Measurements from ENCODE around the gene RIN3. TPM values are rescaled to one million over a fixed set of nuclear protein-coding genes. Genes with fewer than 3 reads are reported as not detected.

Gene RIN3
- total RNA-seq, 1 donor from 2014 or later = 70.6 TPM

DNA sequence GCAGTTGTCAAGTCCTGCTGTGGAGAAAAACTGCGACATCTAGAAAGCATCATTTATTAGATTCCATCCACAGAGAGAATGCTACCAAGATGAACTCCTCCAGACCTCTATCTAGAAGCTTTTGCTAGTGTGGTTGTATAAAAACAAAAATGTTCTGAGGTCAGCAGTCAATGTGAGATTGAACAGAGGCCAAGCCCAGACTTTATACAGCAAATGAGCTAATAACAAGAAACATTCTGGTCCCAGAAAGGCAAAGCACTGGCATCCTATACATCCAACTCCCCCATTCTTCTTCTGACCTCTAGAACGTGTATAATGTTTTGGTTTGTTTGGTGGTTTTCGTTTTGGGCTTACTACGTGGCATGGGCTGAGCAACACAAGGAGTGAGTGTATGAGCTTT is 26.7 kb upstream of the RIN3 start:
- no peak overlapping the region for H3K27ac ChIP-seq
- ATAC-seq (no peak), DNase-seq (no peak)
- no peaks in the 10 kb centered on the region for H3K9me3 ChIP-seq
- no peaks in the 10 kb centered on the region for H3K27me3 ChIP-seq (ENCODE audit: low read depth)
- H3K4me3 ChIP-seq = no peak overlapping the region
- H3K4me1 ChIP-seq = peaks cover 56% of the 10 kb centered on the region
- intact Hi-C loops (cut with DNase I) = no loop called here
- no peaks in the 10 kb centered on the region for H3K36me3 ChIP-seq
- TF ChIP-seq, protein P1, sequence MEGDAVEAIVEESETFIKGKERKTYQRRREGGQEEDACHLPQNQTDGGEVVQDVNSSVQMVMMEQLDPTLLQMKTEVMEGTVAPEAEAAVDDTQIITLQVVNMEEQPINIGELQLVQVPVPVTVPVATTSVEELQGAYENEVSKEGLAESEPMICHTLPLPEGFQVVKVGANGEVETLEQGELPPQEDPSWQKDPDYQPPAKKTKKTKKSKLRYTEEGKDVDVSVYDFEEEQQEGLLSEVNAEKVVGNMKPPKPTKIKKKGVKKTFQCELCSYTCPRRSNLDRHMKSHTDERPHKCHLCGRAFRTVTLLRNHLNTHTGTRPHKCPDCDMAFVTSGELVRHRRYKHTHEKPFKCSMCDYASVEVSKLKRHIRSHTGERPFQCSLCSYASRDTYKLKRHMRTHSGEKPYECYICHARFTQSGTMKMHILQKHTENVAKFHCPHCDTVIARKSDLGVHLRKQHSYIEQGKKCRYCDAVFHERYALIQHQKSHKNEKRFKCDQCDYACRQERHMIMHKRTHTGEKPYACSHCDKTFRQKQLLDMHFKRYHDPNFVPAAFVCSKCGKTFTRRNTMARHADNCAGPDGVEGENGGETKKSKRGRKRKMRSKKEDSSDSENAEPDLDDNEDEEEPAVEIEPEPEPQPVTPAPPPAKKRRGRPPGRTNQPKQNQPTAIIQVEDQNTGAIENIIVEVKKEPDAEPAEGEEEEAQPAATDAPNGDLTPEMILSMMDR (IDR thresholded peaks at IDR 0.05) = no peak

- no peak for ATAC-seq
Measured at GRCh38 chr14:92487513-92488133, 26.0 kb upstream of the RIN3 start.

GRCh38 chr14:92489394-92490238 is 24.0 kb upstream of the RIN3 start:
- Histone ChIP-seq H3K4me1 (peaks cover 55% of the 10 kb centered on the region), H3K27me3 (ENCODE audit: low read depth) (no peaks in the 10 kb centered on the region), H3K9me3 (no peaks in the 10 kb centered on the region), H3K27ac (peak overlapping the region; percentile 64), H3K36me3 (no peaks in the 10 kb centered on the region), H3K4me3 (no peak overlapping the region)
- no peak for ATAC-seq
- TF ChIP-seq, protein P1 (IDR thresholded peaks at IDR 0.05) = no peak
- intact Hi-C loops (cut with DNase I) = no loop called here
- no peak for DNase-seq

More at GRCh38 chr14:92487513-92488133, 26.0 kb upstream of the RIN3 start:
- Histone ChIP-seq H3K9me3 (no peaks in the 10 kb centered on the region), H3K27me3 (ENCODE audit: low read depth) (no peaks in the 10 kb centered on the region), H3K4me3 (no peak overlapping the region), H3K4me1 (peaks cover 56% of the 10 kb centered on the region), H3K36me3 (no peaks in the 10 kb centered on the region), H3K27ac (peak overlapping the region; percentile 49)
- DNase-seq = no peak
- intact Hi-C loops (cut with DNase I) = no loop called here
- TF ChIP-seq, protein P1 (IDR thresholded peaks at IDR 0.05) = no peak

- intact Hi-C loops (cut with DNase I) = no loop called here
- peaks cover 55% of the 10 kb centered on the region for H3K4me1 ChIP-seq
- H3K36me3 ChIP-seq = no peaks in the 10 kb centered on the region
- peak overlapping the region; percentile 64 for H3K27ac ChIP-seq
- no peak overlapping the region for H3K4me3 ChIP-seq
- no peak for DNase-seq
- TF ChIP-seq, protein P1 (IDR thresholded peaks at IDR 0.05) = no peak
- ATAC-seq = no peak
- no peaks in the 10 kb centered on the region for H3K9me3 ChIP-seq
- no peaks in the 10 kb centered on the region for H3K27me3 ChIP-seq (ENCODE audit: low read depth)
Measured at GRCh38 chr14:92490239-92490959, 23.2 kb upstream of the RIN3 start.

DNA sequence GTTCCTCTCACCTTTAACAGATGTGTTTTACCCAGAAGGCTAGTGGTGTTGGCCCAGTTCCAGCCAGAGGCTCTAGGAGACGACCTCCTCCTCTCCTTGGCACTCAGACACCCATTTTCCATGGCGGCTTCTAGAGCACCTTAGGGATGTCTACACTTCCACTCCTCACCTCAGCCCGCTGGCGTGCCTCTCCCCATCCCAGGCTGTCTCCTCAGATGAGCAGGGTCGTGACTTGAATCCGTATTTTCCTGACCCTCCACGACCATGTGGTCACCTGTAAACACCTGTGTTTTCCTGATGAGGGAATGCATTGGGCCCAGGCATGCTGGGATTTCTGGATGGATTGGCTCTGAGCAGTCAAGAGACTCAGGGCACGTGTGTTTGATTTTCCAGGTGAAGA is 21.8 kb upstream of the RIN3 start:
- Histone ChIP-seq H3K27ac (peak overlapping the region; percentile 67), H3K36me3 (no peaks in the 10 kb centered on the region), H3K4me3 (no peak overlapping the region), H3K9me3 (no peaks in the 10 kb centered on the region), H3K27me3 (ENCODE audit: low read depth) (no peaks in the 10 kb centered on the region), H3K4me1 (peaks cover 48% of the 10 kb centered on the region)
- DNase-seq = no peak
- ATAC-seq = no peak
- TF ChIP-seq, protein P1 (IDR thresholded peaks at IDR 0.05) = no peak
- intact Hi-C loops (cut with DNase I) = no loop called here

All from lower lobe of right lung (tissue), 2 donors.